Motor neuron (in vitro differentiated cells): ENCODE measurements around the gene UVSSA. TPM values are rescaled to one million over a fixed set of nuclear protein-coding genes. Genes with fewer than 3 reads are reported as not detected.

Source experiments
- ATAC-seq, 8 experiments: fragments of 200-7000 bp; cut with Tn5 transposase; replicated peaks in 6 of 8; 2 replicates each; pipeline ENCODE4 v1.8.0; 2021; ENCODE audit warnings: mild to moderate bottlenecking in 8 of 8, moderate library complexity in 8 of 8
- H3K27ac ChIP-seq, 2 donors: fragments of 250-450 bp; sonication (Bioruptor Pico); 2 replicates each; pipeline ENCODE4 v1.9.0; 2021; ENCODE audit warnings: antibody characterized with exemption in 2 of 2, mild to moderate bottlenecking in 2 of 2, moderate library complexity in 1 of 2
- H3K4me1 ChIP-seq, 2 donors: fragments of 250-450 bp; sonication (Bioruptor Pico); replicated peaks in 1 of 2; 2 replicates each; pipeline ENCODE4 v1.6.1; 2021; ENCODE audit warnings: antibody characterized with exemption in 2 of 2, mild to moderate bottlenecking in 2 of 2, moderate library complexity in 1 of 2
- H3K4me3 ChIP-seq, 5 donors: fragments of 250-450 bp; sonication (Bioruptor Pico); 2 replicates each; pipeline ENCODE4 v1.9.0; 2021; ENCODE audit warnings: antibody characterized with exemption in 5 of 5, mild to moderate bottlenecking in 5 of 5, moderate library complexity in 4 of 5
- WGBS, 10 experiments: fragments of 450-650 bp; shearing (Covaris generic); methylation state at CpG; one replicate each; pipeline ENCODE4 v1.0.0; 2022; 5-methylcytosine and 5-hydroxymethylcytosine counted together
- in situ Hi-C, 9 experiments: fragments of 400-800 bp; cut with MboI; loops; one replicate each; pipeline ENCODE4 v1.15.0; 2021; ENCODE audit warnings: low sequenced_read_pairs in 9 of 9, low pct_unique_long_range_greater_than_20kb in 2 of 9; ENCODE audit not compliant: unreplicated experiment in 9 of 9
- total RNA-seq, 8 experiments: library from RNA; unstranded; fragments of 300-600 nt; gene quantifications; 2 replicates each; pipeline versions ENCODE4 v1.2.3 to v1.2.4, GENCODE V29; 2022

The UVSSA gene
- total RNA-seq, 8 experiments from 2014 or later: 4.9 to 41.9 (median 8.1) TPM

- 88 to 100% (median 97%) methylated on average over 3 to 36 of the region's 38 CpGs for WGBS, 10 experiments
Observed at GRCh38 chr4:1339489-1339888, 7.5 kb upstream of the UVSSA start.

DNA sequence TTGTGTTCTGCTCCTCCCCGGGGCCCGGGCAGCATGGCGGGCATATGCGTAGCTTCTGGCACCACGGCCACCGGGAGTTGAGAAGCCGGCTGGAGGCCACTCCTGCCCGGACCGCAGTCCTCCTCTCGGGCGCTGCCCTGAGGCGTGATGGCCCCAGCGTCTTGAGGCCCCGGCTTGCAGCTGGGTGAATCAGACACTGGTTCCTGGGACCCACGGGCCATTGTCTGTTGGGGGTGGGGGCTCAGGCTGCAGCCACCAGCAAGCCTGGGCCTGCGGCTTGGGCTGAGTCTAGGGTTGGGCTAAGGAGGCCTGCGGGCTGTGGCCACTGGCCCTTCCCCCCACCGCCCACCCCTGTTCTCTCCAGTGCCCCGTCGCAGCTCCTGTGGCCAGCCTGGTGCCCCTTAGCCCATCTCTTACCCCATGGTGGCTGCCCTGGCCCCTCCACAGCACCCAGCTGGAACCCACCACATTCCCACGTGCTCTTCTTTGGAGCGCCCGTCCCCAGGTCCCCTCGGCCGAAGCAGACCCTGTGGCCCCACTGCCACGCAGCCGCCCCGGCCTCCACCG is 6.7 kb upstream of the UVSSA start:
- WGBS, 10 experiments: 80 to 100% (median 90%) methylated on average over 1 to 5 of the region's 29 CpGs; no CpG with 5 or more reads in 7 of the 10 experiments
- Histone ChIP-seq H3K4me1 (peaks cover 3 to 5% of the 10 kb centered on the region in 2 donors), H3K27ac (no peak overlapping the region), H3K4me3 (no peak overlapping the region)
- in situ Hi-C loops: no loop called here
- peak in 2 of 8 experiments; percentile 3 for ATAC-seq

More at GRCh38 chr4:1339489-1339888, 7.5 kb upstream of the UVSSA start:
- in situ Hi-C loops: no loop called here
- Histone ChIP-seq H3K27ac (no peak overlapping the region), H3K4me3 (no peak overlapping the region), H3K4me1 (no peaks in the 10 kb centered on the region)
- ATAC-seq: no peak

GRCh38 chr4:1340861-1341260 is 6.1 kb upstream of the UVSSA start:
- H3K4me1 ChIP-seq: peaks cover 4 to 6% of the 10 kb centered on the region in 2 donors
- WGBS, 10 experiments: 89 to 100% (median 98%) methylated on average over 1 to 5 of the region's 20 CpGs; no CpG with 5 or more reads in 6 of the 10 experiments
- in situ Hi-C loops: no loop called here
- no peak for ATAC-seq
- H3K4me3 ChIP-seq: no peak overlapping the region
- no peak overlapping the region for H3K27ac ChIP-seq

DNA sequence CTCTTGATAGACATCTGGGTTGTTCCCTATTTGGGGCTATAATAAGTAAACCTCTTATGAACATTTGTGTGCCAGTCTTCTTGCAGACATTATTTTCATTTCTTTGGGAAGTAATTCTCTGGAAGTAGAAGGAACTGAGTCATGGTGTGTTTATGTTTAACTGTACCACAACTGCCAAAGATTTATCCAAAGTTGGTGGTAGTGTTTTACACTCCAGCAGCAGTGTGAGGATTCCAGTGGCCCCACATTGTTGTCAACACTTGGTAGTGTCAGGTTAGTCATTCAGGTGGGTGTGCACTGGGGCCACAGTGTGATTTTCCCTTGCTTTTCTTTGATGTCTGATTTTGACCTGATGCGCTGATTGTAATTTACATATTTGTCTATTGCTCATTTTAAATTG is 5.0 kb upstream of the UVSSA start:
- 100% methylated on average over 1 of the region's 1 CpG; no CpG with 5 or more reads in 3 of the 10 experiments for WGBS, 10 experiments
- in situ Hi-C loops: no loop called here
- no peak overlapping the region for H3K27ac ChIP-seq
- no peak for ATAC-seq
- no peak overlapping the region for H3K4me3 ChIP-seq
- peaks cover 4 to 6% of the 10 kb centered on the region in 2 donors for H3K4me1 ChIP-seq

GRCh38 chr4:1344696-1345095 is 2.3 kb upstream of the UVSSA start:
- peak overlapping the region in 1 of 2 donors; percentile 96 for H3K27ac ChIP-seq
- peaks cover 19 to 22% of the 10 kb centered on the region in 2 donors for H3K4me1 ChIP-seq
- no peak for ATAC-seq
- no peak overlapping the region for H3K4me3 ChIP-seq
- in situ Hi-C loops: no loop called here
- WGBS, 10 experiments: 10 to 100% (median 84%) methylated on average over 1 to 7 of the region's 12 CpGs; no CpG with 5 or more reads in 1 of the 10 experiments

- 0 to 14% (median 0%) methylated on average over 2 to 5 of the region's 76 CpGs; no CpG with 5 or more reads in 2 of the 10 experiments for WGBS, 10 experiments
- Histone ChIP-seq H3K4me3 (peak overlapping the region; percentile 53 to 78 (median 62)), H3K4me1 (peaks cover 25 to 31% of the 10 kb centered on the region in 2 donors), H3K27ac (peak overlapping the region; percentile 84 to 96)
- in situ Hi-C loops: no loop called here
- peak; percentile 9 to 56 (median 42) for ATAC-seq
Observed at GRCh38 chr4:1345903-1346780, 866 bp upstream of the UVSSA start.

- peak overlapping the region; percentile 54 to 70 (median 58) for H3K4me3 ChIP-seq
- in situ Hi-C loops: no loop called here
- WGBS, 10 experiments: 0 to 4% (median 0%) methylated on average over 1 to 21 of the region's 43 CpGs; no CpG with 5 or more reads in 4 of the 10 experiments
- peak in 3 of 8 experiments; percentile 41 to 61 (median 51) for ATAC-seq
- peaks cover 32 to 34% of the 10 kb centered on the region in 2 donors for H3K4me1 ChIP-seq
- H3K27ac ChIP-seq: peak overlapping the region; percentile 95 to 99
Observed at GRCh38 chr4:1347410-1347864, 429 bp downstream of the UVSSA start.

- peaks cover 32 to 34% of the 10 kb centered on the region in 2 donors for H3K4me1 ChIP-seq
- WGBS, 10 experiments: 18 to 71% (median 48%) methylated on average over 2 to 5 of the region's 12 CpGs; no CpG with 5 or more reads in 4 of the 10 experiments
- H3K4me3 ChIP-seq: peak overlapping the region; percentile 54 to 70 (median 58)
- H3K27ac ChIP-seq: peak overlapping the region; percentile 95 to 99
- no peak for ATAC-seq
- in situ Hi-C loops: no loop called here
Observed at GRCh38 chr4:1348014-1348513, 1.1 kb downstream of the UVSSA start.

DNA sequence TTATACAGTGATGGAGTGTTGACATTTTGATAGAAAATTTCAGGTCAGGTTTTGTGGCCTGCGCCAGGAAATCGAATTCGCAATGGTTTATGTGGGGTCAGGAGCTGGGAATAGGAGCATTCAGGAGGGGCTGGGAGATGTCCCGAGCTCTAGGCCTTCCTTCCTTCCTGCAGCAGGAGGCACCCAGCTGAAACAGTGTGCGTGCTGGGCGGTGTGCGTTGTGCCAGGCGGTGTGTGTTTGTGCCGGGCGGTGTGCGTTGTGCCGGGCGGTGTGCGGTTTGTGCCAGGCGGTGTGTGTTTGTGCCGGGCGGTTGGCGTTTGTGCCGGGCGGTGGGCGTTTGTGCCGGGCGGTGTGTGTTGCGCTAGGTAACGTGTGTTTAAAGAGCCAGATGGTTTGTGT is 1.7 kb downstream of the UVSSA start:
- ATAC-seq: no peak
- WGBS, 10 experiments: 92 to 100% (median 94%) methylated on average over 3 to 16 of the region's 25 CpGs; no CpG with 5 or more reads in 4 of the 10 experiments
- peak overlapping the region in 1 of 5 donors; percentile 59 for H3K4me3 ChIP-seq
- H3K27ac ChIP-seq: no peak overlapping the region
- peaks cover 32 to 34% of the 10 kb centered on the region in 2 donors for H3K4me1 ChIP-seq
- in situ Hi-C loops: no loop called here

DNA sequence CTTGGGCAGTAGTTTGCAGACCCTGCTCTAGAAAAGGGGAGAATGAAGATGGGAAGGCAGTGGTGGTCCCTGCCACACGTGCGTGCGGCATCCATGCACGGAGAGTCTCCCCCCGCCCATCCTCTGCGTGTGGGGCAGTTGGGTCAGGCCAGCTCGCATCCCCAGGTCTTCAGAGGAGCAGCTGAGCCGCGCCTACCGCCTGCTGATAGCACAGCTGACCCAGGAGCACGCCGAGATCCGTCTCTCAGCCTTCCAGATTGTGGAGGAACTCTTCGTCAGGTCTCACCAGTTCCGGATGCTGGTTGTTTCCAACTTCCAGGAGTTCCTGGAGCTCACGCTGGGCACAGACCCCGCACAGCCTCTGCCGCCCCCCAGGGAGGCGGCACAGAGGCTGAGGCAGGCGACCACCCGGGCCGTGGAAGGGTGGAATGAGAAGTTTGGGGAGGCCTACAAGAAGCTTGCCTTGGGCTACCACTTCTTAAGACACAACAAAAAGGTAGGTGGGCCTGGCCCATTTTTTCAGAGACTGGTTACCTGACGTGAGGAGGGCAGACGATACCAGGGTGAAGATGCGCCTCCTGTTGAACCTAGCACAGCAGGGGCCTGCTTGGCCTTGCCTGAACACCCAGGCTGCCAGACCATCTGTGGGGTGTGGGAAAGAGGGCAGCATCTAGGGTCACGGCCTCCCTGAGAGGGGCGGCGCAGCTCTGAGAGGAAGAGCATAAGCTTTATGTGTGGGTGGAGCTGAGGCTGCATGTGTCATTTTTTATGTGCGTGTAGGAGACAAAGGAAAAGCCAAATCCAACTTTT is 2.6 kb downstream of the UVSSA start:
- H3K4me3 ChIP-seq: no peak overlapping the region
- ATAC-seq: peak in 1 of 8 experiments; percentile 0
- in situ Hi-C loops: loop anchor here in 4 of 9 experiments (25.0 kb wide), 2 partner anchors 288 to 388 kb away; no protein-coding TSS in a partner anchor
- H3K4me1 ChIP-seq: peaks cover 32 to 34% of the 10 kb centered on the region in 2 donors
- WGBS, 10 experiments: 69 to 100% (median 80%) methylated on average over 2 to 13 of the region's 29 CpGs; no CpG with 5 or more reads in 5 of the 10 experiments
- H3K27ac ChIP-seq: no peak overlapping the region

- H3K4me1 ChIP-seq: peaks cover 27 to 32% of the 10 kb centered on the region in 2 donors
- no peak for ATAC-seq
- H3K4me3 ChIP-seq: no peak overlapping the region
- in situ Hi-C loops: loop anchor here in 4 of 9 experiments (25.0 kb wide), 2 partner anchors 287 to 387 kb away; no protein-coding TSS in a partner anchor
- H3K27ac ChIP-seq: peak overlapping the region in 1 of 2 donors; percentile 41
- 70 to 100% (median 90%) methylated on average over 1 to 3 of the region's 5 CpGs; no CpG with 5 or more reads in 6 of the 10 experiments for WGBS, 10 experiments
Observed at GRCh38 chr4:1350169-1350520, 3.1 kb downstream of the UVSSA start.
